ENCODE measurements around the gene C2orf42. TPM values are rescaled to one million over a fixed set of nuclear protein-coding genes. Genes with fewer than 3 reads are reported as not detected.
"Not testable (repeated sequence)": the region's sequence is repeated elsewhere in the genome, so short reads cannot be mapped to it uniquely, and the experiment has no call there.

The C2orf42 gene
- 8.9 and 20.8 TPM in 2 replicates for total RNA-seq

DNA sequence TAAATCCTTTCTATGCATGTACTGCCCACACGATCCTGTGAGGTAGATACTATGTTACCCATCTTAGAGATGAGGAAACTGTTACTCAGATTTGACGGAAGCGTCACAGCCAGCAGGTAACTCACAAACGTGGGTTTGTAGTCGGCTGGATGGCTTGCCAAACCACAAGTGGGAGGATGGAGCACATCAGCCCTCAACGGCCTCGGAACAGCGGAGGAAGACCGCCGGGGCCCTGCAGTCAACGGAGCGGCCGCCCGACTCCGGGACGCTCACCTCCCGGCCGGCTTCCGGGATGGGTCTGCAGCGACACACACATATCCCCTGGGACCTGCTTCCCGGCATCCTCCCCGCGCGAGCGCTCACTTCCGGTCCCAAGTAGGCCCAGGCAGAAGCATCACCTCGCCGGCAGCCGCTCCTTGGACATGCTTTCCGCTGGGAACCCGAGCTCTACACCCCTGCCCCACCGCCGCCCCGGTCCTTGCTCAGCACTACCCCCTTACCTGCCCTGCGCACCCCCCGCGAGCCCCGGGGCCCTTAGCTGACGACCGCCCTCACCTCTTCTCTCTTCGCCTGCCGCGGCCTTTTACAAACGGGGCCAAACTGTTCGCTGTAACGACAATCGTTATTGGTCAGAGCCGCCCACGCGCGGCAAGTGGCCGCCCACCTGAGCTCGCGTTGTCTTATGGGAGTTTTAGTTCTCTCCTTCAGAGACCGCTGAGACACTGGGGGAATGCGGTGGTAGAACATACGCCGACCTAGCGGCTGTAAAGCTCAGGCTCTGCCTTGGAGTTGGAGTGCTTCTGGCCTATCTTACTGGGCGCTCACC is at the start of gene C2orf42:
TSS of gene C2orf42 (minus strand) at position 602 of the 826 bp plus-strand sequence. CDS start 9,034 bp downstream, outside the sequence.
- peak; percentile 94 for DNase-seq (ENCODE audit: low read depth)

DNA sequence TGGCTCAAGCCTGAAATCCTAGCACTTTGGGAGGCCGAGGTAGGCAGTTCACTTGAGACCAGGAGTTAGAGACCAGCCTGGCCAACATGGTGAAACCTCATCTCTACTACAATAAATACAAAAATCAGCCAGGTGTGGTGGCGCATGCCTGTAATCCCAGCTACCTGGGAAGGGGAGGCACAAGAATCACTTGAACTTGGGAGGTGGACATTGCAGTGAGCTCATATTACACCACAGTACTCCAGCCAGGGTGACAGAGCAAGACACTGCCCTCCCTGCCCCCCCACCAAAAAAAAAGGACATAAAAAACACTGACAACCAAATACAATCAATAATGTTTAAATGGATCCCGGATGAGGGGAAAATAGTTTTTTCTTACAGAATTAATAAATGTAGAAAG is 49.8 kb upstream of the C2orf42 start:
- DNase-seq (ENCODE audit: low read depth): no peak

DNA sequence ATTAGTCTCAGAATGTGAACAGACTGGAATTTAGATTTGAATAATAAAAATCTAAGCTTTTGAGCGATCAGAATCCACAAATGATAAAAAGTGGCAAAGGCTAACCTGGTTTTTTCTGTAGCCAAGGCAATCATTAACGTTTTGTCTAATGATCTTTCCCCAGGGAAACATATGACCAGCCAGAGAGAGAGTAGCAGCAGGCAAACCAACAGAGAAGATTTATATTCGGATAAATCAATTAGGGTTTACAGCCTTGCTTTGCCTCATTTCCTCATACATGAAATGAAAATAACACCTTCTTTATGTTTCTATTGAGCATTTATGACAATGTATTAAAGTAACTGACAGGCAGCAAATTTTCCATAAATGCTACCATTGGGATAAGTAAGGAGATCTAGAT is 43.1 kb upstream of the C2orf42 start:
- DNase-seq (ENCODE audit: low read depth): peak; percentile 46

DNA sequence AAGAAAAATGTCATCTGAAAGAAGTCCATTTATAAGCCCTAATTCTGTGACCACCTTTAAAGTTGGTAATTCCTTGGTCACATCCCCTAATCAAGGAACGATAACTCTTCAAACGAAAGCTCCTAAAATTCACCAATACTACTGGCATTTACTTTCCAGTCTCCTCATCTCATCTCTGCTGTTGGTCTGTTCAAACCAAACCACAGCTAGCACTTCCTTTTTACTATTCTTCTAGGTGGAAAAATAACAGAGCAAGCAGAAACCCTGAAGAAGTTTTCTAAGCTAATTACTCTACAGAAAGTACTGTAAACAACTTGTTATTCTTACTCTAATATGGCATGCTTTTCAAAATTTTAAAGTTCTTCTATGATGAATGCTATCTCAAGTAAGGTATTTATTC is 36.0 kb upstream of the C2orf42 start:
- no peak for DNase-seq (ENCODE audit: low read depth)

DNA sequence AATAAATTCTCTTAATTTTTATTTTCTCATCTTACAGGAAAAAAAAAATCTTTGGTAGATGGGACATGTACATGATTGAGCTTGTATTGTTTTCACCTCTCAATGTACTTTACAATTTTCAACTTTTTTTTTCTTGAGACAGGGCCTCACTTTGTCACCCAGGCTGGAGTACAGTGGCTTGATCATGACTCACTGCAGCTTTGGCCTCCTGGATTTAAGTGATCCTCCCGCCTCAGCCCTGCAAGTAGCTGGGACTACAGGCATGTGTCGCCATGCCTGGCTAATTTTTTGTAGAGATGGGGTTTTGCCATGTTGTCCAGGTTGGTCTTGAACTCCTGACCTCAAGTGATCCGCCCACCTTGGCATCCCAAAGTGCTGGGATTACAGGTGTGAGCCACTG is 32.5 kb upstream of the C2orf42 start:
- DNase-seq (ENCODE audit: low read depth): peak; percentile 21

DNA sequence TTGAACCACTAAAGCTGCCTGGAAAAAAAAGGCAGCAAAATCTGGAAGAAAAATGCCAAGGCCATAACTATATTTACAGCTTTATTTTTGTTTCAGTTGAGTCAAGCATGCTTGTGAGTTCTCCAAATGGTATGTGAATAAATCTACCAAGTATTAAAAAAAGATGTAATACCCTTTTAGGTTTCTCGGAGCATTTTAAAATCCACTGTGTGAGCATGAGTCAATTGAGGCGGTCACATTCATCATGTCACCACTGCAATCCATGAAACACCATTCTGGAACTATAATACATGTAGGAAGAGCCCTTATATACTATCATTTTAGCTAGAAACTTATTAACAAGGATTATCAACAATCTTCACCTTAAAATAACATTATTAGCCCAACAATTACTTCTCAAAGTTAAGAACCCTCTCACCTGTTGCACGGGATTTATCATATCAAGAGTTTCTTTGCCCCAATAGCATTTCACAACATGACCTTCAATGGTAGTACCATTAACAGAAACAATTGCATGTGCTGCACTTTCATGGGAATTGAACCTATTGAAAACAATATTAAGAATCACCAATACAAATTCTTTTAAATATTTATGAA is 24.2 kb upstream of the C2orf42 start:
- no peak for DNase-seq (ENCODE audit: low read depth)

DNA sequence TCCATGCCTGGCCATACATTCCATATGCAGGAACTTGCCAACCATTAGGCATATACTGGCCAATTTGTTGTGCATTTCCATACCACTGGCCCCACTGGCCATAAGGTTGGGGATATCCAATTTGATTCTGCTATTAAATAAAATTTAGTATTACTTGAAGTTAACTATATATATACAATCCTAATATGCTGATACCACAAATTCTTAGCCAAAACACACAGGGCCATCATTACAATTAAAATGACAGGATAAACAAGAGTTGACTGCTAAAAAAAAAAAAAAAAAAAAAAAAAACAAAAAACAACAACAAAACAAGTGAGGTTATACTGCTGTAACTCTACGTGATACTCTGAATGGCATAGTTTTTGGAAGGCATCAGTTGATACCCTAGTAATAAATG is 23.5 kb upstream of the C2orf42 start:
- no peak for DNase-seq (ENCODE audit: low read depth)

DNA sequence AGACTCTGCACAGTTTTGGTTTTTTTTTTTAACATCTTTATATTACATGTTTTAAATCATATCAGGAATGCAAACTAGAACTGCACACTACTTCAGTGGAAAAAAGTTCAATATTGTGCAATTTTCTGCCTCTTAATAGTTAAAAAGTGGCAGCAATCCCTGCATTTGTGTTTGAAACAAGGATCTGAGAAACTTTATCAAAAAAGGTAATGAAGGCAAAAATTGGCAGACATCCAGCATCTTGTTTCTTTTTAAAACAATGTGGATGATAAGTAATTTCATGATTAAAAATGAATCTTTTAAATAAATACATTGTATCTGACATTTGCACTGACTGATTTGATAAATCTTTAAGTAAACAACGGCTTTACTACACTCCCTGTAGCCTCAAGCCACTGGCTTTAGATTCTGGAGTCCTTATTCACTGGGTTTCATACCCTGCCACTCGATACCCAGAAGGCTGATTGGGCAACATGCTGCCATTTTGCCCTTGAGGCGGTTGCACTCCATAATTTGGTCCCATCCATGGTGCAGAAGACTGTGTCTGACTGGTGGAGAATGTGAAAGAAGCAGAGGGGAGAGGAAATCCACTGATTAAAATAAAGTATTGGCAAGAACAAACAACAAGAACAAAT is 21.6 kb upstream of the C2orf42 start:
- no peak for DNase-seq (ENCODE audit: low read depth)

DNA sequence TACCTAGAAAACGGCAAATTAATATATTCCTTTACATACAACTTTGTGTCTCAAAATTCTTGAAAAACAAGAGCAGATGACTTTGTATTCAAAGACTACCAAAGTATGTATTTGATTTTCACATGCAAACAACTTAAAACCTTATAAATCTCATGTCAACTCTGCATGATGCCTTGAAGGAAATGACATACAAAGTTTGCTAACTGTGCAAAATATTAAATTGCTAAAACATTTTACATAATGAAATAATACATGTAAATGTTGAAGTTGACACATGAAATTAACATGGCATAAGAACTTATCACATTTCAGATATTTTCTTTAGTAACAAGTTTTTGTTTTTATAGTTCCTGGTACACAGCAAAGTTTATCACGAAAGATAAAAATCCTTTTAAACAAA is 20.8 kb upstream of the C2orf42 start:
- no peak for DNase-seq (ENCODE audit: low read depth)

DNA sequence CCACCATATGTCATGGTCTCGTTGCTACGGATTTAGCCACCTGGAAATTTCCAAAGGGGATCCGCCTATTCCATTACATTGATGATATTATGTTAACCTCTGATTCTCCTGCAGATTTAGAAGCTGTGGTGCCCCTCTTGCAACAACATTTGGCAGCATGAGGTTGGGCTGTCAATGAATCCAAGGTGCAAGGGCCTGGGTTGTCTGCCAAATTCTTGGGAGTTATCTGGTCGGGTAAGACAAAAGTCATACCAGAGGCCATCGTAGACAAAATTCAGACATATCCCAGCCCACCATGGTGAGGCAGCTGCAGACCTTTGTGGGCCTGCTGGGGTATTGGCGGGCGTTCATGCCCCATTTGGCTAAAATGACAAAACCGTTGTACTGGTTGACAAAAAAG is 13.6 kb upstream of the C2orf42 start:
- no peak for DNase-seq (ENCODE audit: low read depth)

DNA sequence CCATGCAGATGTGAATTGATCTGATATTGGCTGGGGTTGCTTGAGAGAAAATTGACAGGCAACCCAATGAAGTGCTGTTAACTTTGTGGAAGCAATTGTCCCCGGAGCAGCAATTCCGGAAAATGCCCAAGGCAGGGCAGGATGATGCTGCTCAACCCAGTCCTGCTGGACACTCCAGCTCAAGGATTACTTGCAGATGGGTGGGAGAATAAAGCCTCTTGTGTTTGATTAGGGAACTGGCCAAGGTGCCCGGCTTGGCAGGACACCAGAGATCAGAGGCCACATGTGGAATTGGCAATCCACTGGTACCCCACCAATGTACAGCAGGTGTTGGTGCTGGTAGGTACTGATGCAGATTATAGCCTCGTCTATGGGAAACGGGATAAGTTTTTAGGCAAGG is 12.3 kb upstream of the C2orf42 start:
- no peak for DNase-seq (ENCODE audit: low read depth)

DNA sequence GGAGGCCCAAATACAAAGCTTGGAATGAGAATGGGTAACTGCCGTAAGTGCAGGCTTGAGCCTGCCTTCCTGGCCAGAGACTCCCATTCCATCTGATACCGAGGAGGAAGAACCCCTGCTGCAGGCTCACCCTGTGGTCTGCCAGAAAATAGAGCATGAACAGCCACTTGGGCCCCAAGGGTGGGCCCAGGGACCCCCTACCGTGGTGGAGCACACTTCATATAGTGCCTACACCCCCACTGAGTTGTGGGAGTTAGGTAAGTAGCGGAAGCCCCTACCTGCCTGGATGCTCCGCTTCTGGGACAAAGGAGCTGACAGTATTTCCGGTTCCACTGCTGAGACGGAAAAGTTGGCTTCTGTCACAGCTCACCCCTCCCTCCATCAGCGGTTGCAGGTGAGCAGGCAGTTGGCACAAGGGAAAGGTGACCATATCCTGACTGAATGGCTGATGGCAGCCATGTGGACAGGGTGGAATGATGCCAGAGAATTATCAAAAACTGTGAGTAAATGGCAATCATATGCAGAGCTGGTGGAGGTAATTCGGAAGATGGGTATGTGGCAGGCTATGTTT is 11.5 kb upstream of the C2orf42 start:
- no peak for DNase-seq (ENCODE audit: low read depth)

DNA sequence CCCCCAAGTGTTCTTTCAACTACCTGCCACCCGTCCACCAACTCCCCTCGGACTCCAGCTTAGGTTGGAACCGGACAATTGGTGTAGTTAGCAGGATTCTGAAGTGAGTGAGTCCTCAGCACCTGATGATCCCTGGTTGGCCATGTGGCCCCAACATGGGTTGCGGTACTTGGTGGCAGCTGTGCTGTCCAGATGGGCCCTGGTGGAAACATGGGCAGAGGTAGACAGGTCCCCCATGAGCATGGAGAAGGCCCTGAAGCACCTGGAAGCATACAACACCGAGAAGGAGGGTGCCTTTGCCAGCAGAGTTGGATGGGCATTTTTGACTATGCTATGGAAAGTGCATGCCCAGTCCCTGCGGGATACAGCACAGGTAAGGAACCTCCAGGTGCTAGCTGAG is 11.0 kb upstream of the C2orf42 start:
- DNase-seq (ENCODE audit: low read depth): no peak

DNA sequence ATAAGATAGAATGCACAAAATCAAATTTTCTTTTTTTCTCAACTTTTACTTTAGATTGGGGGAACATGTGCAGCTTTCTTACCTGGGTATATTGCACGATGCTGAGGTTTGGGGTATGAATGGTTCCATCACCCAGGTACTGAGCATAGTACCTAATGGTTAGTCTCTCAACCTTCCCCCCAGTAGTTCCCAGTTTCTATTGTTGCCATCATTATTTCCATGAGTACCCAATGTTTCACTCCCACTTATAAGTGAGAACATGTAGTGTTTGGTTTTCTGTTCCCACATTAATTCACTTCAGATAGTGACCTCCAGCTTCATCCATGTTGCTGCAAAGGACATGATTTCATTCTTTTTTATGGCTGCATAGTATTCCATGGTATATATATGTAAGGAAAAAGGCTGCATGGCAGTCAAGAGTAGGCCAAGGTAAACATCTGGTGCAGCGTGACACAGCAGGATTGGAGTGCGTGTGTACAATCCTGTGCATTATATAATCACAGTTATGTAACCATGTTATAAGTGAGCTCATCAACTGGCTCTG is 10.5 kb upstream of the C2orf42 start:
- no peak for DNase-seq (ENCODE audit: low read depth)

DNA sequence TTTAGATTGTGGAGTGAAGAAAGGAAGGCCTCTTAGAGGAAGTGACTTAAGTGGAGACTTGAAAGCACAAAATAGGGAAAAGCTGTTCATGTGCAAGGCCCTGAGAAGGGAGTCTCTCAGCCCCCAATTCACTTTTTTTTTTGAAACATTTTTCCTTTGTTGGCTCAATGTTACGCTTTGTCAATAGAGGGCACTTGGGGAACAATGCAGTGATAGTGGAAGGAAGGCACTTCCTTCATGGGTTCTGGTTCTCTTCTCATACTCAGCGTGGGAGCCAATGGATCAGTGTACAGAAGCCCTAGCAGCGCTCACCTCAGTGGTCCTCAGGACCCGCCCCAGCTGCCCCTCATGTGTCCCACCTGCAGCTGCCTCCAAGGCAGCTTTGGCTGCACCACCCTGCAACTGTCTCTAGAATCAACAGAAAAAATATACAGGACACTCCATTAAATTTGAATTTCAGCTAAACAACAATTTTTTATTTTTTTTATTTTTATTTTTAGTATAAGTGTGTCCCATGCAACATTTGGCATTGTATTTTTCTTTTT is 8.6 kb upstream of the C2orf42 start:
- DNase-seq (ENCODE audit: low read depth): no peak

DNA sequence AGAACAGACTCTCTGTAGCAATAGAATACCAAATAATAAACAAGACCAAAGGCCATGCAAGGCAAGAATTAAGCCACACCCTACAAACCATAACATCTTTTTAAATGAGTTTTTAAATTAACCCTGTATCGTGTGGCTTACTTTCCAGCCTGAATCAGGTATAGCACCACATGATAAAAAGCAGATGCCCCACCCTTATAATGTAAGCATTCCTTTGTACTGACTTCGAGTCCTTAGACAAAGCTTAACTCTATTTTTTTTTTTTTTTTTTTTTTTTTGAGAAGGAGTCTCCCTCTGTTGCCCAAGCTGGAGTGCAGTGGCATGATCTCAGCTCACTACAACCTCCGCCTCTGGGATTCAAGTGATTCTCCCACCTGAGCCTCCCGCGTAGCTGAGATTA is 1.7 kb upstream of the C2orf42 start:
- DNase-seq (ENCODE audit: low read depth): no peak

DNA sequence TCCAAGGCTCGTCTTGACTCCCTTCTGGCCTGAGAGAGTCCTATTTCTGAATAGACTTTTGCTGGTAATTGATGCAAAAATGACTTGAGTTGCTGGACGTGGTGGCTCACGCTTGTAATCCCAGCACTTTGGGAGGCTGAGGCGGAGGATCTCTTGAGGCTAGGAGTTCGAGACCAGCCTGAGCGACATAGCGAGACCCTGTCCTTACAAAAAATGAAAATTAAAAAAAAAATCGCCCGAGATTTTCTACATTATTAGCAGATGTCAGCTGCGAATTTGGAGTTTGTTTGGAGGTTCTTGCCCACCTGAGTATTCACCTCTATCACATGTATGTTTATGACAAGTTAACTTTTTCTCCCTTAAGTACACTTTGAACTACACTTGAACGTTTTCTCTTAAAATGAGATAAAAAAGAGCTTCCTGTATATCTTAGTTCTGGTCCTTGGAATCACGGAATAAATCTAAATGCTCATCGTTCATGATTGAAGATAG is 471 bp upstream of the C2orf42 start:
- DNase-seq (ENCODE audit: low read depth): no peak

DNA sequence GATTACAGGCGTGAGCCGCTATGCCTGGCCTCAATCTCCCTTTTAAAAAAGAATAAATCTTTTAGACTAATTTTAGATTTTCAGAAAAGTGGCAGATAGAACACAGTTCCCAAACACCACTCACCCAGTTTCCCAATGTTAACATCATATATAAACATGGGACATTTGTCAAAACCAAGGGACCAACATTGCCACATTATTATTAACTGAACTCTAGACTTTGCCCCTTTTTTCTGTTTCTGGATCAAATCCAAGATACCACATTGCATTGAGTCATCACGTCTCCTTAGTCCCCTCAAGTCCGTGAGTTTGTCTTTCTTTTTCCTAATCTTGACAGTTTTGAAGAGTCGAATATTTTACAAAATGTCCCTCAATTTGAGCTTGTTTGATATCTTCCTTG is 2.4 kb downstream of the C2orf42 start:
- DNase-seq (ENCODE audit: low read depth): peak; percentile 57

DNA sequence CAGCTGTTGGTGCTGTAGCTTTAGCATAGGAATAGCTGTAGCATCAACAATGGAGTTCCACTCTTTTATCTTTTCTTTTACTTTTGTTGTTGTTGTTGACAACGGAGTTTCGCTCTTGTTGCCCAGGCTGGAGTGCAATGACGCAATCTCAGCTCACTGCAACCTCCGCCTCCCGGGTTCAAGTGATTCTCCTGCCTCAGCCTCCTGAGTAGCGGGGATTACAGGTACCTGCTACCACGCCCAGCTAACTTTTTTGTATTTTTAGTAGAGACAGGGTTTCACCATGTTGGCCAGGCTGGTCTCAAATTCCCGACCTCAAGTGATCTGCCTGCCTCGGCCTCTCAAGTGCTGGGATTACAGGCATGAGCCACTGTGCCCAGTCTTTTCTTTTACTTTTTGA is 3.6 kb downstream of the C2orf42 start:
- not testable (repeated sequence) for DNase-seq (ENCODE audit: low read depth)

DNA sequence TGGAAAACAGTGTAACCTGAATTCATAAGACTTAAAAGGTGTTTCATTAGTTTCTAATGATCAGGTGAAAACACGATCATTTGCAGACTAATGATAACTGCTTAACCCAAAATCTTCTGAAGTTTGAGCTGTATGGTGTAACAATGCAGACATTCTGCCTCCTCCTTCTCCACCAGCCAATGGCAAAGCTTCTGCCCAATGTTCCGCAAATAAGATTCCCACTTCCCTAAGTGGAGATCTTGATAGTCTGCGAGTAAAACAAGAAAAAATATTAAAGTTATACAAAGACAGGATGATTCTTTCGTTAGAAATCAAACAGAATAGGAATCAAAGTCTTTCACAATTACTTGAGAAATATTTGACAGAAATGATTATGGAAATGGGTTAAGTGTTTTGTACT is 8.1 kb downstream of the C2orf42 start:
- no peak for DNase-seq (ENCODE audit: low read depth)

DNA sequence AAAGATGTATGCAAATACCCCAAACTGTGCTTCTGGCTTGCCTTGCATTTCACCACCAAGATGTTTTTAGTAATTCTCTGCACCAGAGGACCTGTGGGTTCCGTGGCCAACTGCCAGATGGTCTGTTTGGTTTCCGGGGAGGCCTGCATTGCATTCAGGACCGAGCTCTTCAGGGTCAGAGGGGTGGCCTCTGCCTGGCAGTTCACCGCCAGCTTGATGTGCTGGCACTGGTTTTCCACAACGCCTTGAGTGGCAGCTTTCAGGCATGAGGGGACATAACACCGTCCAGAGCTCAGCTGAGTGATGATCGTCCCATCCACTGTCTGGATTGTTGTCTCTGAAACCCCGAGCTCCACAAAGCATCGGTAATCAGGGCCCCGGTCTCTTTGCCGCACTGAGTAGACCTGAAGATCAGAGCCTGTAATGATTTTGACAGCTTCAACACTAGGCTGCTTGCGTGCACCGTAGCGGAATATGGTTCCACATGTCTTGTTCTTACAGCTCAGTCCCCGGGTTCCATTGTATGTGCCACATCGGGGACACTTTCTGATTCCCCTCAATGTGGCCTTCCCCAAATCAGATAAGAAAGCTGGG is 9.4 kb downstream of the C2orf42 start:
- no peak for DNase-seq (ENCODE audit: low read depth)

DNA sequence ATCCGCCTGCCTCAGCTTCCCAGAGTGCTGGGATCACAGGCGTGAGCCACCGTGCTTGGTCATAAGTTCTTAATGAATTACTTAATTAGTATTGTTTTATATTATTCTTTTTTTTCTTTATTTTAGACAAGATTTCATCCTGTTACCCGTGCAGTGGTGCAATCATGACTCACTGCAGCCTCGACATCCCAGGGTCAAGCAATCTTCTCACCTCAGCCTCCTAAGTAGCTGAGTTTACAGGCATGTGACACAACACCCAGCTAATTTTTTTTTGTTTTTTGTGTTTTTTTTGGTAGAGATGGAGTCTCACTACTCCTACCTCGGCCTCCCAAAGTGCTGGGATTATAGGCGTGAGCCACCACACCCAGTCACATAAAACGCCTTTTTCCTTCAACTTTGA is 17.3 kb downstream of the C2orf42 start:
- peak; percentile 54 for DNase-seq (ENCODE audit: low read depth)
